GM15510 (cell line): ENCODE results near the gene ZFR.

Experiments used
- POLR2A ChIP-seq: IDR thresholded peaks from 3 replicates; pipeline ENCODE4 v1.6.1; 2011; ENCODE audit warnings: borderline replicate concordance; ENCODE audit not compliant: insufficient read length; ENCODE audit errors: extremely low read depth

Gene ZFR

DNA sequence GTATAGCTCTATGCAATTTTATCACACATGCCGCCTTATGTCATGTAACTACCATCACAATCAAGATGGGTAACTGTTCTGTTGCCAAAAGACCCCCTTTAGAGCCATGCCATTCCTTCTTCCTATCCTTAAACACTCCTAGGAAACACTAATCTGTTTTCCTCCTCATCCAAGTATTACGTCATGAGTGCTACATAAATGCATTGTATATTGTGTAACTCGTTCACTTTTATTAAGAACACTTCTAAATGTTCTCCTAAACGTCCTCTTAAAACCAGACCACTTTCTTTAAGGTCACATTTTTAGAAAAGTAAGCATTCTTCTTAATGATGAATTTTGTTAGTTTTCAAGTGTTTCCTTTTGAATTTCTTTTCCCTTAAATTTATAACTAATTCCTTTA, 82.0 kb downstream of the ZFR start:
- no peak for TF ChIP-seq POLR2A

- no peak for TF ChIP-seq POLR2A
Measured at GRCh38 chr5:32360906-32361305, 83.6 kb downstream of the ZFR start.

GRCh38 chr5:32358611-32359010, 85.9 kb downstream of the ZFR start:
- no peak for TF ChIP-seq POLR2A

DNA sequence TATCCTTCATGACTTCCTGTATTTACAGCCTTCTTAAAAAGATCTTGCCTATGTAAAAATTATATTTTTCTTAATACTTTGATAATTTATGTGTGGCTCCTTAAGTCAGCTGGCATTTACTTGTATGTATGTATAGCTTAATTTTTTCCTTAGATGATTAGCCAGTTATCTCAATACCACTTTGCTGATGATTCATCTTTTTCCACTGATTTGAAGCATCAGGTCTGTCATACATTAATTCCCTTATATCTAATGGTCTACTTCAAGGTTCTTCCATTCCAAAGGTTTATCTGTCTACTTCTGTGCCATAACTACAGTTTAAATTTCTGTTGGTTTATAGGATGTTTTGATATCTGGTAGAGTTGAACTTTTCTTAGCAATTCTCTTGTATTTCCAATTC, 86.9 kb downstream of the ZFR start:
- no peak for TF ChIP-seq POLR2A

DNA sequence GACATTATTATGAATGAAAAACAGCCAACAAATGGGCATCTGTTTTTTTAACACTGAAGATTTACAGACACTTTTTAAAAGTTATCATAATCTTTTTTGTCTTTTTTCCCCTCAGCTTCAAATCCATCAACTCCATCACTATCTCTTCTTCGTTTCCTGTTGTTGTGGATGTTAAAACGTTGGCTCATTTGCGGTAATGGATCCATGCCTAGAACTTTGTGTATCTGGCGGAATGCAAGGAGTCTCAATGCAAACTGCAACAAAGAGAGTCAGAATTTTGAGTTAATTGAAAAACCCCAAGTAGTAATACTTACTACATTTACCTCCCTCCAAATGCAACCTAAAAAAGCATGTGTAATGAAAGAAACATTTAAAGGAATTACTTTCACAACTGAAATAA, 88.9 kb downstream of the ZFR start:
- TF ChIP-seq POLR2A = no peak

- no peak for TF ChIP-seq POLR2A
Measured at GRCh38 chr5:32353420-32353819, 91.1 kb downstream of the ZFR start.

DNA sequence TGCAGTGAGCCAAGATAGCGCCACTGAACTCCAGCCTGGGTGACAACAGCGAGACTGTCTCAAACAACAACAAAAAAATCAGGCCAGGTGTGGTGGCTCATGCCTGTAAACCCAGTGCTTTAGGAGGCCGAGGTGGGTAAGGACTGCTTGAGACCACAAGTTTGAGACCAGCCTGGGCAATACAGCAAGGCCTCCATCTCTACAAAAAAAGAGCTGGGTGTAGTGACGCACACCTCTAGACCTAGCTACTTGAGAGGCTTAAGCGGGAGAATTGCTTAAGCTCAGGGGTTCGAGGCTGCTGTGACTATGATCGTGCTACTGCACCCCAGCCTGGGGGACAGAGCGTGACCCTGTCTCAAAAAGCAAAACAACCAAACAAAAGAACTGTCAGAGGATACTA, 91.9 kb downstream of the ZFR start:
- TF ChIP-seq POLR2A = no peak

GRCh38 chr5:32346869-32347268, 97.7 kb downstream of the ZFR start:
- TF ChIP-seq POLR2A = no peak

GRCh38 chr5:32343058-32343672, 101.4 kb downstream of the ZFR start:
- TF ChIP-seq POLR2A = no peak

GRCh38 chr5:32342656-32343055, 101.9 kb downstream of the ZFR start:
- TF ChIP-seq POLR2A = no peak

GRCh38 chr5:32339878-32340277, 104.7 kb downstream of the ZFR start:
- TF ChIP-seq POLR2A = no peak

DNA sequence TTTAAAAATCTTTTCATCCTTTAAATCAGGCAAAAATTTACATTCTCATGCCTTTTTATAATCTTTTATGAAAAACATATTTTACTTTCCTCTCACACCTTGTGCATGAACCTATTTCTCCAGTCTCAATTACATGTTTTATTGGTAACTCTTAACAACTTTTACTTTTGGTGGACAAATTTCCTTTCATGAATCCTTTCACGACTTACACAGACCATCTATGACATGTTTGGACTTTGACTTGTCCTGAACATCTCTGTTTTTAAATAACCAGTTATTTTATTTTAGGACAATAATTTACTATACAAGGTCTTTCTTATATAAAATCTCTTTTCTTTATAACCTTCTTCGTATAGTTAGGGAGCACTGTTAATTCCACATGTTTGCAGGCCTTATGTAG, 105.3 kb downstream of the ZFR start:
- TF ChIP-seq POLR2A = no peak

DNA sequence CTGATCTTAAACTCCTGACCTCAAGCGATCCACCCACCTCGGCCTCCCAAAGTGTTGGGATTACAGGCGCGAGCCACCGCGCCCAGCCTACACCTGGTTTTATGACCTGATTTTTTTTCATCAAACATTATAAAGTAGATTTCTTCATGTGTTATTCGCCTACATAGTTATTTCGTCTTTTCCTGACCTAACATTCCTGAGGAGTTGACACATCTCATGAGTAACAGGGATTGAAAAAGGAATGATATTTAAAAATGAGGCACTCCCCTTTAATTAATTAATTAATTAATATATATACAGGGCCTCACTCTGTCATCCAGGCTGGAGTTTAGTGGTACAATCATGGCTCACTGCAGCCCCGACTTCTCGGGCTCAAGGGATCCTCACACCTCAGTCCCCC, 111.6 kb downstream of the ZFR start:
- no peak for TF ChIP-seq POLR2A

DNA sequence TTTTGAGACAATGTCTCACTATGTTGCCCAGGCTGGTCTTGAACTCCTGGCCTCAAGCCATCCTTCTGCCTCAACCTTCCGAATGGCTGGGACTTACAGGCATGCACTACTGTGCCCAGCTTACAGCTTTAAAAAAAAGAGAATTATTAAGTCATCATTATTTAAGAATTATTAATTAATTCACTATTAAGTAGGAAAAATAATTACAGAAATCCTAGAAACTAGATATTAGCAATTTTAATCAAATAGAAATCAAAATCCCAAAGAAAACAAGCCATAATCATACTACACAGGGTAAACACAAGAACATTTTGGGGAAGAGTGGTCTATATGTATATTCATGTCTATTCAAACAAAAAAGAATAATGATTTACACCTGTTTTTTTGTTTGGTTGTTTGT, 112.2 kb downstream of the ZFR start:
- TF ChIP-seq POLR2A = no peak

DNA sequence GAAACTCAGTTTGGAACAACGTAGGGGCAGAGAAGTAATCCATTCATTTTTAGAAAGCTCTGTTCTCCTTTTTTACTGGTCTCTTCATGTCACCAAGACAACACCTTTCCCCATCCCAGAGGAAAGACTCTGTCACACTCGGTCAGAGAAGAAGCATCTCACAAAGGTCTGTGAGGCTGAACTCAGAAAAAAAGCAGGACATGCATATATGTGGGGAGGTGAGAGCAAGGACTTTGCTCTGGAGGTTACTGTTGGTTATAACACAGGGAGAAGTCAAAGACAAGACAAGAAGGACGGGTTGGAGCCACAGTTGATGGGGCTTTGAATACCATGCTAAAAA, 112.6 kb downstream of the ZFR start:
- TF ChIP-seq POLR2A = no peak

GRCh38 chr5:32331217-32331934, 113.2 kb downstream of the ZFR start:
- TF ChIP-seq POLR2A = no peak
